WTC11 (cell line): ENCODE results near the gene BPTF. TPM values are rescaled to one million over a fixed set of nuclear protein-coding genes. Genes with fewer than 3 reads are reported as not detected.

Experiments
- ATAC-seq: fragments of 200-7000 bp; cut with Tn5 transposase; 2 replicates; pipeline ENCODE4 v1.10.0; 2021; ENCODE audit warnings: mild to moderate bottlenecking, moderate library complexity
- CTCF ChIA-PET: fragments of 300-600 bp; sonication (Branson Sonifier 250); formaldehyde crosslinking; loops from one replicate; lab custom pipeline; 2021; ENCODE audit warnings: antibody characterized with exemption; lab: Charles Lee
- POLR2A ChIA-PET: fragments of 350-600 bp; sonication (Branson Sonifier 250); formaldehyde crosslinking; loops from one replicate; lab custom pipeline; 2021; ENCODE audit warnings: antibody characterized with exemption; lab: Charles Lee
- DNase-seq: peaks from one replicate; pipeline ENCODE4 v3.0.0; 2021; ENCODE audit warnings: low spot score
- H3K27ac Mint-ChIP-seq: 2 replicates; pipeline ENCODE4 v1.8.0; 2021; ENCODE audit warnings: mixed read lengths
- H3K27me3 Mint-ChIP-seq: 2 replicates; pipeline ENCODE4 v1.8.0; 2021; ENCODE audit warnings: low read depth, mild to moderate bottlenecking, moderate library complexity, mixed read lengths
- H3K36me3 Mint-ChIP-seq: 2 replicates; pipeline ENCODE4 v1.8.0; 2021; ENCODE audit warnings: mixed read lengths
- H3K4me1 Mint-ChIP-seq: 2 replicates; pipeline ENCODE4 v1.8.0; 2022; ENCODE audit warnings: mixed read lengths
- H3K4me3 Mint-ChIP-seq: 2 replicates; pipeline ENCODE4 v1.8.0; 2021; ENCODE audit warnings: mild to moderate bottlenecking, moderate library complexity, mixed read lengths
- H3K9me3 Mint-ChIP-seq: 2 replicates; pipeline ENCODE4 v1.8.0; 2021; ENCODE audit warnings: mixed read lengths
- ATF6 ChIP-seq: sonication (generic); formaldehyde crosslinking; IDR thresholded peaks from 2 replicates; pipeline ENCODE4 v1.8.1; 2023; ENCODE audit warnings: mild to moderate bottlenecking, missing genetic modification reagents
- CREB1 ChIP-seq: sonication (generic); formaldehyde crosslinking; IDR thresholded peaks from 2 replicates; pipeline ENCODE4 v1.8.0; 2023; ENCODE audit warnings: mild to moderate bottlenecking, missing genetic modification reagents
- CTCF ChIP-seq: fragments of 200-600 bp; IDR thresholded peaks from 2 replicates; pipeline ENCODE4 v1.8.0; 2022; ENCODE audit warnings: antibody characterized with exemption
- ETV6 ChIP-seq: sonication (generic); formaldehyde crosslinking; IDR thresholded peaks from 2 replicates; pipeline ENCODE4 v1.8.1; 2022; ENCODE audit warnings: mild to moderate bottlenecking, missing genetic modification reagents
- FOXK1 ChIP-seq: sonication (generic); formaldehyde crosslinking; IDR thresholded peaks from 2 replicates; pipeline ENCODE4 v1.8.0; 2022; ENCODE audit warnings: mild to moderate bottlenecking, moderate library complexity, missing genetic modification reagents
- IRF2 ChIP-seq: sonication (generic); formaldehyde crosslinking; IDR thresholded peaks from 2 replicates; pipeline ENCODE4 v1.8.0; 2022; ENCODE audit warnings: low read depth, missing genetic modification reagents, borderline replicate concordance
- NFATC4 ChIP-seq: fragments of 250-450 bp; sonication (Bioruptor Pico); IDR thresholded peaks from 2 replicates; pipeline ENCODE4 v1.9.0; 2021; ENCODE audit warnings: mild to moderate bottlenecking
- NR1H2 ChIP-seq: sonication (generic); formaldehyde crosslinking; IDR thresholded peaks from 2 replicates; pipeline ENCODE4 v1.9.0; 2021; ENCODE audit warnings: mild to moderate bottlenecking, moderate library complexity, missing genetic modification reagents
- NR3C1 ChIP-seq: sonication (generic); formaldehyde crosslinking; conservative IDR thresholded peaks from 2 replicates; pipeline ENCODE4 v1.8.1; 2023; ENCODE audit warnings: low read depth, mild to moderate bottlenecking, missing genetic modification reagents
- RORB ChIP-seq: fragments of 250-450 bp; sonication (Bioruptor Pico); IDR thresholded peaks from 2 replicates; pipeline ENCODE4 v1.9.0; 2021; ENCODE audit warnings: mild to moderate bottlenecking
- SMAD3 ChIP-seq: sonication (generic); formaldehyde crosslinking; IDR thresholded peaks from 2 replicates; pipeline ENCODE4 v1.8.0; 2022; ENCODE audit warnings: missing genetic modification reagents, mild to moderate bottlenecking, borderline replicate concordance
- SOX15 ChIP-seq: fragments of 250-450 bp; sonication (Bioruptor Pico); IDR thresholded peaks from 2 replicates; pipeline ENCODE4 v1.9.0; 2021; ENCODE audit warnings: mild to moderate bottlenecking
- TCF7 ChIP-seq: sonication (generic); formaldehyde crosslinking; IDR thresholded peaks from 2 replicates; pipeline ENCODE4 v1.8.0; 2022; ENCODE audit warnings: mild to moderate bottlenecking, low read depth, missing genetic modification reagents, moderate library complexity
- ZNF121 ChIP-seq: sonication (generic); formaldehyde crosslinking; IDR thresholded peaks from 2 replicates; pipeline ENCODE4 v1.8.0; 2023; ENCODE audit warnings: missing genetic modification reagents
- ZNF138 ChIP-seq: sonication (generic); formaldehyde crosslinking; conservative IDR thresholded peaks from 2 replicates; pipeline ENCODE4 v1.8.1; 2022; ENCODE audit warnings: mild to moderate bottlenecking, moderate library complexity, missing genetic modification reagents
- ZNF232 ChIP-seq: sonication (generic); formaldehyde crosslinking; IDR thresholded peaks from 2 replicates; pipeline ENCODE4 v1.8.0; 2022; ENCODE audit warnings: mild to moderate bottlenecking, missing genetic modification reagents
- ZNF317 ChIP-seq: sonication (generic); formaldehyde crosslinking; IDR thresholded peaks from 2 replicates; pipeline ENCODE4 v1.8.1; 2023; ENCODE audit warnings: low read depth, mild to moderate bottlenecking, moderate library complexity, missing genetic modification reagents, borderline replicate concordance
- total RNA-seq: library from RNA; stranded (reverse); gene quantifications from 3 replicates; pipeline ENCODE4 v1.2.3, GENCODE V29; 2021
- TF ChIP-seq, protein P1 (sequence below): fragments of 250-450 bp; sonication (Bioruptor Pico); IDR thresholded peaks from 2 replicates; pipeline ENCODE4 v1.9.0; 2021; ENCODE audit warnings: moderate library complexity, mild to moderate bottlenecking, inconsistent platforms, borderline replicate concordance
- TF ChIP-seq, protein P2 (sequence below): sonication (generic); formaldehyde crosslinking; IDR thresholded peaks from 2 replicates; pipeline ENCODE4 v1.8.0; 2022; ENCODE audit warnings: mild to moderate bottlenecking, missing genetic modification reagents

BPTF gene
- total RNA-seq, 1 experiment from 2014 or later, result 178 TPM

- Mint-ChIP-seq H3K27me3 (no peaks in the 10 kb centered on the region), H3K4me1 (no peaks in the 10 kb centered on the region; the same call in 1 of the 2 replicates), H3K9me3 (no peaks in the 10 kb centered on the region), H3K4me3 (no peak overlapping the region), H3K27ac (peak overlapping the region; percentile 7)
- DNase-seq (no peak), ATAC-seq (no peak)
- POLR2A ChIA-PET, result no interaction called here
- CTCF ChIA-PET, result no interaction called here
- TF ChIP-seq TCF7 (CRISPR knock-in tag), result no peak
- TF ChIP-seq RORB, result no peak
- no peak for TF ChIP-seq IRF2 (CRISPR knock-in tag)
- no peak for TF ChIP-seq ZNF317
- TF ChIP-seq FOXK1 (CRISPR knock-in tag), result no peak
- no peak for TF ChIP-seq NR3C1
- TF ChIP-seq NFATC4, result no peak
- no peak for TF ChIP-seq SOX15
- no peak for TF ChIP-seq SMAD3 (CRISPR knock-in tag)
- no peak for TF ChIP-seq CREB1 (CRISPR knock-in tag)
- TF ChIP-seq ZNF138 (CRISPR knock-in tag), result no peak
- TF ChIP-seq ZNF121 (CRISPR knock-in tag), result no peak
- TF ChIP-seq, protein P1, sequence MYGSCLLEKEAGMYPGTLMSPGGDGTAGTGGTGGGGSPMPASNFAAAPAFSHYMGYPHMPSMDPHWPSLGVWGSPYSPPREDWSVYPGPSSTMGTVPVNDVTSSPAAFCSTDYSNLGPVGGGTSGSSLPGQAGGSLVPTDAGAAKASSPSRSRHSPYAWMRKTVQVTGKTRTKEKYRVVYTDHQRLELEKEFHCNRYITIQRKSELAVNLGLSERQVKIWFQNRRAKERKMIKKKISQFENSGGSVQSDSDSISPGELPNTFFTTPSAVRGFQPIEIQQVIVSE (CRISPR knock-in tag), result no peak
- TF ChIP-seq ETV6 (CRISPR knock-in tag), result no peak
- TF ChIP-seq NR1H2 (CRISPR knock-in tag), result no peak
- TF ChIP-seq, all 79 proteins: peak for 0
- 0 out of 2 replicates have a peak, but pooled peaks cover 6% of the 10 kb centered on the region for H3K36me3 Mint-ChIP-seq
These were observed 158.0 kb downstream of the BPTF start for GRCh38 chr17:67983383-67983688.

DNA sequence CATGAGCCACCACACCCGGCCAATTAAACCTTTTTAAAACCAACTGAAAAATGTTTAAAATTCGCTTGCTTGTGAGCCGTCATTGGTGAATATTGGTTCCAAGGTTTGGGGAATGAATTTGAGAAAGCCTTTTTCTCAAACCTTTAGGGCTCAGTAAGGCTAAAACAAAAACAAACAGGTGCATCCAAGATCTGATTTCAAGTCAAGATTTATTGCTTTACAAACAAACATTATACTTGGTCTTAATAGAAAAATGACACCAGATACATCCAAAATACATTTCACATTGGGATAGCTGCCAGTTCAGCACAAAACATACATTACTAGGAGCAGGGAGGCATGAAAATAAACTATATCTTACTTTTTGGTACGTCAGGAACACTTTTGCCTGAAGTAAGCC is 165.6 kb downstream of the BPTF start:
- DNase-seq, result no peak
- H3K4me1 Mint-ChIP-seq, result peaks cover 18% of the 10 kb centered on the region
- H3K36me3 Mint-ChIP-seq, result 0 out of 2 replicates have a peak, but pooled peaks cover 3% of the 10 kb centered on the region
- POLR2A ChIA-PET, result no interaction called here
- no peak overlapping the region for H3K4me3 Mint-ChIP-seq
- H3K9me3 Mint-ChIP-seq, result no peaks in the 10 kb centered on the region
- no peak for ATAC-seq
- CTCF ChIA-PET, result interaction anchor here (1.3 kb wide), 1 partner anchor 16 kb away, joined by 3 read pairs; no protein-coding TSS in a partner anchor
- TF ChIP-seq CTCF (no peak), ATF6 (no peak)
- H3K27ac Mint-ChIP-seq, result no peak overlapping the region
- peaks cover 12% of the 10 kb centered on the region for H3K27me3 Mint-ChIP-seq

DNA sequence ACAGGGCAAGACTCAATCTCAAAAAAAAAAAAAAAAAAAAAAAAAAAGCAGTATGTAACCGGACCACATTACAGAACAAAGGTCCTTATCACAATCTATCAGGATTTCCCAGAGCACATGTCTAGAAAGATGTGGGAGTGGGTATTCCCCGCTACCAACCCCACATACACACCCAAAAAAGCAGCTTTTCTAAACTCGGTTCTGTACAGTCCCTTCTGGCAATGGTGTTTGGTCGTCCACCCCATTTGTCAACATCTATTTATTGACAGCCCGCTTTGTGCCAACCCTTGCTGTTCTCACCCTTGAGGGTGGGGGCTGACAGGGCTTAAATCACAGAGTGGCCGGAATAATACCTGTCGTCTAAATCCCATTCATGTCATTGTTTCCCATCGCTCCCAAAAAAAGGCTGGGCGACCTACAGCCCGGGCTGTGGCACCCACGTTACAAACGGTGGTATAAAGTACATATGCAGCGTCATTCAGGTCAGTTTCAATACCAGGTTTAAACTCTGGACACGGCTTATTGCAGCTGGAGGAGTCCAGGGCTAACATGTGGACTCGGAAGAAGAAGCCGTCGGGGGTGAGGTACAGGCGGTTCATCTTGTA is 167.3 kb downstream of the BPTF start:
- peak overlapping the region; percentile 95 for H3K4me3 Mint-ChIP-seq
- ATAC-seq, result no peak
- CTCF ChIA-PET, result interaction anchor here (1.3 to 1.6 kb wide), 3 partner anchors 13 to 30 kb away, joined by 3 to 5 read pairs (median 3); no protein-coding TSS in a partner anchor
- peaks cover 21% of the 10 kb centered on the region for H3K4me1 Mint-ChIP-seq
- no peak for DNase-seq
- POLR2A ChIA-PET, result interaction anchor here (1.1 kb wide), 1 partner anchor 41 kb away, joined by 6 read pairs; no protein-coding TSS in a partner anchor
- 0 out of 2 replicates have a peak, but pooled peaks cover 3% of the 10 kb centered on the region for H3K36me3 Mint-ChIP-seq
- TF ChIP-seq, protein P2, sequence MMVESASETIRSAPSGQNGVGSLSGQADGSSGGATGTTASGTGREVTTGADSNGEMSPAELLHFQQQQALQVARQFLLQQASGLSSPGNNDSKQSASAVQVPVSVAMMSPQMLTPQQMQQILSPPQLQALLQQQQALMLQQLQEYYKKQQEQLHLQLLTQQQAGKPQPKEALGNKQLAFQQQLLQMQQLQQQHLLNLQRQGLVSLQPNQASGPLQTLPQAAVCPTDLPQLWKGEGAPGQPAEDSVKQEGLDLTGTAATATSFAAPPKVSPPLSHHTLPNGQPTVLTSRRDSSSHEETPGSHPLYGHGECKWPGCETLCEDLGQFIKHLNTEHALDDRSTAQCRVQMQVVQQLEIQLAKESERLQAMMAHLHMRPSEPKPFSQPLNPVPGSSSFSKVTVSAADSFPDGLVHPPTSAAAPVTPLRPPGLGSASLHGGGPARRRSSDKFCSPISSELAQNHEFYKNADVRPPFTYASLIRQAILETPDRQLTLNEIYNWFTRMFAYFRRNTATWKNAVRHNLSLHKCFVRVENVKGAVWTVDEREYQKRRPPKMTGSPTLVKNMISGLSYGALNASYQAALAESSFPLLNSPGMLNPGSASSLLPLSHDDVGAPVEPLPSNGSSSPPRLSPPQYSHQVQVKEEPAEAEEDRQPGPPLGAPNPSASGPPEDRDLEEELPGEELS (CRISPR knock-in tag), result no peak
- TF ChIP-seq ZNF232 (CRISPR knock-in tag), result 0 out of 2 replicates have a peak, but pooled peaks have one; percentile 47
- TF ChIP-seq, all 79 proteins: peak for 1
- Mint-ChIP-seq H3K27me3 (peaks cover 23% of the 10 kb centered on the region), H3K27ac (peak overlapping the region; percentile 56), H3K9me3 (no peaks in the 10 kb centered on the region)
